H9 (cell line): ENCODE data around the gene SHE. TPM values are rescaled to one million over a fixed set of nuclear protein-coding genes. Genes with fewer than 3 reads are reported as not detected.

ENCODE experiments used
- DNase-seq: peaks from one replicate; pipeline ENCODE4 v3.0.0-alpha.2; 2017
- H2AFZ ChIP-seq: one replicate; pipeline ENCODE4 v1.6.1; 2013; ENCODE audit warnings: mild to moderate bottlenecking, low read length, control low read depth, moderate library complexity
- H2AK5ac ChIP-seq: 2 replicates; pipeline ENCODE4 v1.6.1; 2013; ENCODE audit warnings: low read length, control low read depth, mixed read lengths; ENCODE audit not compliant: insufficient read length
- H2BK120ac ChIP-seq: one replicate; pipeline ENCODE4 v1.6.1; 2013; ENCODE audit warnings: low read depth, mild to moderate bottlenecking, low read length, control low read depth, inconsistent platforms; ENCODE audit not compliant: poor library complexity, severe bottlenecking
- H2BK12ac ChIP-seq: 2 replicates; pipeline ENCODE4 v1.6.1; 2013; ENCODE audit warnings: low read length, control low read depth, mixed read lengths, low read depth; ENCODE audit not compliant: insufficient read length
- H2BK15ac ChIP-seq: 2 replicates; pipeline ENCODE4 v1.6.1; 2013; ENCODE audit warnings: low read depth, low read length, control low read depth
- H2BK20ac ChIP-seq: one replicate; pipeline ENCODE4 v1.6.1; 2013; ENCODE audit warnings: low read depth, mild to moderate bottlenecking, low read length, control low read depth, inconsistent platforms; ENCODE audit not compliant: poor library complexity, severe bottlenecking
- H2BK5ac ChIP-seq: 2 replicates; pipeline ENCODE4 v1.6.1; 2013; ENCODE audit warnings: low read length, control low read depth, mixed read lengths; ENCODE audit not compliant: insufficient read length
- H3K14ac ChIP-seq: 2 replicates; pipeline ENCODE4 v1.6.1; 2013; ENCODE audit warnings: low read length, control low read depth; ENCODE audit not compliant: insufficient read depth
- H3K18ac ChIP-seq: 2 replicates; pipeline ENCODE4 v1.6.1; 2013; ENCODE audit warnings: low read depth, mild to moderate bottlenecking, mixed read lengths, low read length, control low read depth; ENCODE audit not compliant: insufficient read length
- H3K23ac ChIP-seq: 2 replicates; pipeline ENCODE4 v1.6.1; 2013; ENCODE audit warnings: low read length, control low read depth, mixed read lengths, low read depth; ENCODE audit not compliant: insufficient read length
- H3K23me2 ChIP-seq: 2 replicates; pipeline ENCODE4 v1.6.1; 2013; ENCODE audit warnings: low read depth, mild to moderate bottlenecking, mixed read lengths, low read length, control low read depth; ENCODE audit not compliant: insufficient read length, poor library complexity, severe bottlenecking
- H3K27ac ChIP-seq: 2 replicates; pipeline ENCODE4 v1.5.1; 2013; ENCODE audit warnings: low read length, control low read depth, mixed read lengths, low read depth; ENCODE audit not compliant: insufficient read length
- H3K27me3 ChIP-seq: 2 replicates; pipeline ENCODE4 v1.6.1; 2013; ENCODE audit warnings: low read length, control low read depth, inconsistent platforms; ENCODE audit not compliant: insufficient read depth
- H3K4ac ChIP-seq: 2 replicates; pipeline ENCODE4 v1.6.1; 2013; ENCODE audit warnings: low read depth, mild to moderate bottlenecking, control low read depth, inconsistent platforms, low read length, moderate library complexity
- H3K4me1 ChIP-seq: 2 replicates; pipeline ENCODE4 v1.6.1; 2013; ENCODE audit warnings: low read length, control low read depth, inconsistent platforms; ENCODE audit not compliant: insufficient read depth
- H3K4me2 ChIP-seq: 2 replicates; pipeline ENCODE4 v1.6.1; 2013; ENCODE audit warnings: low read length, control low read depth, mixed read lengths; ENCODE audit not compliant: insufficient read length, insufficient read depth
- H3K56ac ChIP-seq: 2 replicates; pipeline ENCODE4 v1.6.1; 2013; ENCODE audit warnings: low read depth, mild to moderate bottlenecking, mixed read lengths, low read length, control low read depth; ENCODE audit not compliant: insufficient read length
- H3K79me1 ChIP-seq: 2 replicates; pipeline ENCODE4 v1.6.1; 2013; ENCODE audit warnings: low read depth, mild to moderate bottlenecking, moderate library complexity, low read length, control low read depth, inconsistent platforms; ENCODE audit not compliant: insufficient read depth, poor library complexity, severe bottlenecking
- H3K79me2 ChIP-seq: 2 replicates; pipeline ENCODE4 v1.6.1; 2013; ENCODE audit warnings: low read length, control low read depth, inconsistent platforms; ENCODE audit not compliant: insufficient read depth
- H3K9ac ChIP-seq: 2 replicates; pipeline ENCODE4 v1.6.1; 2013; ENCODE audit warnings: low read length, control low read depth, mixed read lengths; ENCODE audit not compliant: insufficient read length; ENCODE audit errors: extremely low read depth
- H3K9me3 ChIP-seq: one replicate; pipeline ENCODE4 v1.6.1; 2013; ENCODE audit warnings: low read depth, low read length, inconsistent platforms; ENCODE audit not compliant: control insufficient read depth
- H3T11ph ChIP-seq: one replicate; pipeline ENCODE4 v1.6.1; 2013; ENCODE audit warnings: mild to moderate bottlenecking, low read length, control low read depth, inconsistent platforms
- H4K20me1 ChIP-seq: one replicate; pipeline ENCODE4 v1.6.1; 2013; ENCODE audit not compliant: control insufficient read depth, insufficient read length, insufficient read depth
- H4K5ac ChIP-seq: 2 replicates; pipeline ENCODE4 v1.6.1; 2013; ENCODE audit warnings: low read depth, mild to moderate bottlenecking, mixed read lengths, low read length, control low read depth; ENCODE audit not compliant: insufficient read length
- H4K8ac ChIP-seq: replicated peaks from 2 replicates; pipeline ENCODE4 v1.6.1; 2013; ENCODE audit warnings: low read length, control low read depth, mixed read lengths, low read depth; ENCODE audit not compliant: insufficient read length
- H4K91ac ChIP-seq: 2 replicates; pipeline ENCODE4 v1.6.1; 2013; ENCODE audit warnings: low read depth, mild to moderate bottlenecking, moderate library complexity, mixed read lengths, low read length, control low read depth; ENCODE audit not compliant: insufficient read length
- H3K27ac Mint-ChIP-seq, 3 experiments: 2 replicates in 2 of 3; 3 replicates in 1 of 3; pipeline ENCODE4 v1.8.0; 2020 to 2021; ENCODE audit warnings: mixed read lengths in 3 of 3, mild to moderate bottlenecking in 1 of 3, moderate library complexity in 1 of 3
- H3K27me3 Mint-ChIP-seq: 2 replicates; pipeline ENCODE4 v1.8.0; 2021; ENCODE audit warnings: low read depth, mild to moderate bottlenecking, moderate library complexity, mixed read lengths
- H3K36me3 Mint-ChIP-seq, 3 experiments: 2 replicates in 2 of 3; 3 replicates in 1 of 3; pipeline ENCODE4 v1.8.0; 2020 to 2021; ENCODE audit warnings: low read depth in 3 of 3, mixed read lengths in 3 of 3; ENCODE audit not compliant: insufficient read depth in 1 of 3
- H3K4me1 Mint-ChIP-seq, 2 experiments: 2 replicates each; pipeline ENCODE4 v1.8.0; 2020; ENCODE audit warnings: mixed read lengths in 2 of 2
- H3K4me3 Mint-ChIP-seq, 2 experiments: 2 replicates in 1 of 2; 3 replicates in 1 of 2; pipeline ENCODE4 v1.8.0; 2020 to 2021; ENCODE audit warnings: mild to moderate bottlenecking in 2 of 2, mixed read lengths in 2 of 2, moderate library complexity in 1 of 2
- H3K9me3 Mint-ChIP-seq, 2 experiments: 2 replicates in 1 of 2; 3 replicates in 1 of 2; pipeline ENCODE4 v1.8.0; 2020; ENCODE audit warnings: mild to moderate bottlenecking in 2 of 2, mixed read lengths in 2 of 2, moderate library complexity in 1 of 2
- CTCF ChIP-seq: fragments of 200-600 bp; sonication (generic); conservative IDR thresholded peaks from 3 replicates; pipeline ENCODE4 v1.8.0; 2021; ENCODE audit warnings: antibody characterized with exemption, mild to moderate bottlenecking
- WGBS: extraction: QIAGEN DNeasy Blood & Tissue Kit; methylation state at CpG from one replicate; pipeline ENCODE4 v1.1.7; 2013; ENCODE audit warnings: missing lambda C conversion rate, low lambda C conversion rate, mixed read lengths; ENCODE audit not compliant: insufficient read length; ENCODE audit errors: extremely low coverage; 5-methylcytosine and 5-hydroxymethylcytosine counted together
- total RNA-seq: library from RNA; stranded (reverse); gene quantifications from 2 replicates; pipeline ENCODE4 v1.2.1, GENCODE V29; 2021

Gene SHE
- total RNA-seq, 1 experiment from 2014 or later: 0.48 TPM

DNA sequence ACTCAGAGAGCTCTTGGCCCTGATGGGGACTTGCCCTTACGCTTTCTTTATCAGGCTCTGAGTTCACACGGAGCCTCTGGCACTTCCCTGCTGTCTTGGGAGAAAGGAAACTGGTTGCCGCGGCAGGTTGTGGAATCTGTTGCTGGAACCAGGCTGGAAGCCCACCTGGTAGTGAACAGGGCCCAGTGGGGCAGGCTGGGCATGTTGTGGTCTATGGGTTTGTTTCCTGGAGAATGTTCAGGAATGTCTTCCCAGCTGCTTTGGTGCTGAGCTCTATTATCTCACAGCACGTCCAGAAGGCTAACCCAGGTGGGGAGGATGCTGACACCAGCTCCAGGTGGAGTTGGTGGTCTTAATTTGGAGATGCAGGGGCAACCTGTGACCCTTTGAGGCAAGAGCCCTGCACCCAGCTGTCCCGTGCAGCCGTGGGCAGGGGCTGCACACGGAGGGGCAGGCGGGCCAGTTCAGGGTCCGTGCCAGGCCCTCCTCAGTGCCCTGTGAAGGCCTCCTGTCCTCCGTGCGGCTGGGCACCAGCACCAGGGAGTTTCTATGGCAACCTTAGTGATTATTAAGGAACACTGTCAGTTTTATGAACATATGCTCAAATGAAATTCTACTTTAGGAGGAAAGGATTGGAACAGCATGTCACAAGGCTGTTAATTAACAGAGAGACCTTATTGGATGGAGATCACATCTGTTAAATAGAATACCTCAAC is 33.5 kb downstream of the SHE start:
- Histone ChIP-seq H3K4me2 (no peak overlapping the region), H3K79me2 (no peaks in the 10 kb centered on the region), H2BK15ac (no peak overlapping the region), H3K79me1 (no peaks in the 10 kb centered on the region), H4K20me1 (no peaks in the 10 kb centered on the region), H2AK5ac (no peak overlapping the region), H2BK5ac (no peak overlapping the region), H4K5ac (no peak overlapping the region), H3K9ac (no peak overlapping the region), H3K23me2 (no peaks in the 10 kb centered on the region), H3K56ac (no peak overlapping the region), H2BK12ac (no peak overlapping the region), H3K23ac (no peak overlapping the region), H3K27me3 (no peaks in the 10 kb centered on the region), H2AFZ (no peak overlapping the region), H3K14ac (no peak overlapping the region), H4K8ac (no peak overlapping the region), H3K18ac (no peak overlapping the region), H2BK120ac (no peak overlapping the region), H3K9me3 (no peaks in the 10 kb centered on the region), H2BK20ac (no peak overlapping the region), H3K4me1 (peaks cover 2% of the 10 kb centered on the region; the same call in 1 of the 2 replicates), H3K4ac (no peak overlapping the region), H4K91ac (no peak overlapping the region), H3K27ac (no peak overlapping the region), H3T11ph (no peak overlapping the region)
- Mint-ChIP-seq H3K9me3 (no peaks in the 10 kb centered on the region), H3K4me1 (peaks cover 7 to 21% of the 10 kb centered on the region in 2 experiments), H3K36me3 (no peaks in the 10 kb centered on the region; a peak in 1 of 7 replicates), H3K27ac (peak overlapping the region in 2 of 3 experiments; percentile 16 to 91; a peak in 3 of 7 replicates), H3K4me3 (no peak overlapping the region; a peak in 1 of 5 replicates), H3K27me3 (no peaks in the 10 kb centered on the region)
- WGBS: no CpG with 5 or more reads among the region's 12 CpGs
- DNase-seq: no peak
- TF ChIP-seq CTCF: no peak
